SK-N-DZ (cell line): ENCODE results near the gene CCDC197.
A peak's percentile ranks its signal among the peaks of the same experiment; 100 is the strongest.

Source experiments
- DNase-seq: peaks from one replicate; pipeline ENCODE4 v3.0.0-alpha.2; 2015; ENCODE audit warnings: low spot score

CCDC197 gene

DNA sequence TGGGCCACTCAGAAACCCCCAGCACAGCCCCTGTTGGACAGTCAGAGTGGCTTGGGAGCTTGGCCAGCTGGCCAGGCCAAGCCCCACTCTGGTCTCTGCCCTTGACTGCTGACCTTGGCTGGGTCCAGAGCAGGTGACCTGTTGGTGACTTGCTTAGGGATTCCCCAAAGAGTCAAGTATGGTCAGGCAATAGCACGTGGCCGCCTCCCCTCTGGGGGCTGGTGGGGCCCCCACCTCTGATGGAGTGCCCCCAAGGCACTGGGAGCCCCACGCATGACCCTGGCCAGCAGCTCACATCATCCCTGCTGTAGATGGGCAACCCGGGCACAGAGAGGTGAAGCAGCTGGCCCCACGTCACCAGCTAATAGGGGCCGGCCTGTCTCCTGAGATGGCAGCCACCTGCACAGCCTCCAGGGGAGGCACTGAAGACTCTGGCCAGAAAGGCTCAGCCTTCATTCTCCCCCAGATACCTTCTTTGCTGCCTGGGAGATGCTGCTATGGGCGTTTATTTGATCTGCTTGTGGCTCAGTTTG is 1.8 kb downstream of the CCDC197 start:
- DNase-seq: no peak

DNA sequence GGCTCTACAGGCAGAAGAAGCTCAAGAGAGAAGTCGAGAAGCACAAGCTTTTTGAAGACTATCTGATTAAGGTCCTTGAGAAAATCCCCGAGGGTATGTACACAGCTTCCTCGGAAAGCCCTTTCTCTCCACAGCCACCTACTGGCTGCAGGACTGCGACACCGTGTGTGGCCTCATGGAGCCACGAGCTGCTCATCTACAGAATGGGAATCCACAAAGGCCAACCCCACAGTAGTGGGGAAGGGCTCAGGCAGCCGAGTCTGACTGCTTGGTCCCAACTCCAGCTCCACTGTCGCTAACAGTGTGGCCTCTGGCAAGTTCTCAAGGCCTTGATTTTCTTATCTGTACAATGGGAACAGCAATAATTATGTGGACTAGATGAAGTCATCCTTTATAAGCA is 2.5 kb downstream of the CCDC197 start:
- no peak for DNase-seq

DNA sequence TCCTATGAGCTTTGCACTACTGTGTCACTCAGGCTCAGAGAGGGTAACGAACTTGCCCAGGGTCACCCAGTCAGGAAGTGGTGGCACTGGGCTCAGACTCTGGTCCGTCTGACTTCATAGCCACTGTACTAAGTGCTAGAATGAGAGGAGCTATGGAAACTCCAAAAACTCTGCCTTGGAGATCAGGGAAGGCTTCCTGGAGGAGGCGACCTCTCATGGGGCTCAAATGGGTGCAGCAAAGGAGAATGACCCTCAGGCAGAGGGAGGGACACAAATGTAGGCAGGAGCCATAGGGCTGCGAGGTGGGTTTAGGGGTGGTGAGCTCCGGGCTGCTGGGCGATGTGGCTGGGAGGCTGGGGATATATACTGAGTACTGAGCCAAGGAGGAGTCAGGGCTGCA is 3.2 kb downstream of the CCDC197 start:
- DNase-seq: no peak

DNA sequence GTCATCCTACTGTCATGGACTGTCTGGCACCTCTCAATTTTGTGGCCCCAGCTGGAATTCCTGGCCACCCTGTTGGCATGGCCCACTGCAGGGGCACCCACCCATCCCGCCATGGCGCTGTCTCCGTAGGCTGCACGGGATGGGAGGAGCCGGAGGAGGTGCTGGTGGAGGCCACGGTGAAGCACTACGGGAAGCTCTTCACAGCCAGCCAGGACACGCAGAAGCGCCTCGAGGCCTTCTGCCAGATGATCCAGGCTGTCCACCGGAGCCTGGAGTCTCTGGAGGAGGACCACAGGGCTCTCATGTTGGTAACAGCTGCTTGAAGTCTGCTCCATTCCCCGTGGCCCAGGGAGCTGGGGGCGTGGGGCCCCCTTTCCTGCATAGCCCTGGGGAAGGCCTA is 3.9 kb downstream of the CCDC197 start:
- DNase-seq: no peak

DNA sequence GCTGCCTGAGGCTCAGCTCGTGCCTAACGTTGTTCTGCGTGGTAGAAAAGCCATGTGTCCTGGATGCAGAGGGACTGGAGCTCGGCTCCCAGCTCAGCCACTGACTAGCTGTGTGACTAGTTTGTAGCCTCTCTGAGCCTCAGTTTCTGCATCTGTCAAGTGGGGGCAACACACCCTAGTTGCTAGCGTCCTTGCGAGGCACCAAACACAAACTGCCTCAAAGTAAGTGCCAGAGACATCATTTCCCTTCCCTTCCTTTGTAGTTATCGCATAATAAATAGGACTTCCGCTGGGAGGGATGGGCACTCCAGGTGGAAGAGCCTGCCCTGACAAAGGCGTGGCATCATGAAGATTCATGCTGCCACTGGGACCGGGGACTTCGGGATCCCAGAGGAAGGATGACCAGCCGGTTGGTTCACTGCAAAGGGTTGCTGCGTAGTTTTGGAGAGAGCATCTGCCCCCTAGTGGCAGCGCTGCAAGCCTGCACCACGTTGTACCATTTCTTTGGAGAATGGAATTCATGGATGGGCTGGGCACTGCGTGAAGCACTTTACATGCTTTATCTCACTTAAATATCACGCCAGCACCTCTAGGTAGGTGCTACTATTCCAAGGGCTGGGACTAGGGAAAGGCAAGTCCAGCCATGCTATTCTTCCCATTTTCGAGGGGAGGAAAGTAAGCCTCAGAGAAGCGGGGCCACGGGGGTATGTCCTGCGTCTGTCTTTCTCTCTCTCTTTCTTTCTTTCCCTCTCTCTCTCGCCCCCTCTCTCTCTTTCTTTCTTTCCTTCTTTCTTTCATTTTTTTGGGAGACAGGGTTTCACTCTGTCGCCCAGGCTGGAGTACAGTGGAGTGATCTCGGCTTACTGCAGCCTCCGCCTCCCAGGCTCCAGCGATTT is 4.6 kb downstream of the CCDC197 start:
- DNase-seq: peak; percentile 50

DNA sequence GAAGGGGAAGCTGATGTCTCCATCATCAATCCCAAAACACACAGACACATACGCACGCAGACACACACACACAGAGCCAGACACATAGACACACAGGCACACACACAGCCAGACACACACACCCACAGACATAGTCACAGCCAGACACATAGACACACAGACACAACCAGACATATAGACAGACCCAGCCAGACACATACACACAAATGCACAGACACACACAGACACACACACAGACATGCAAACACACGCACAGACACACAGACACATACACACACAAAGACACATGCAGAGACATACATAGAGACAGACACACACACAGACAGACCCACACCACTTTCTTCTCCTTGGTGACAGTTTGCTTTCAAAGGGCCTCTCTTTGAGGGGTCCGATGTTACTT is 6.3 kb downstream of the CCDC197 start:
- no peak for DNase-seq

- DNase-seq: no peak
Measured at GRCh38 chr14:94004015-94004414, 6.9 kb downstream of the CCDC197 start.

DNA sequence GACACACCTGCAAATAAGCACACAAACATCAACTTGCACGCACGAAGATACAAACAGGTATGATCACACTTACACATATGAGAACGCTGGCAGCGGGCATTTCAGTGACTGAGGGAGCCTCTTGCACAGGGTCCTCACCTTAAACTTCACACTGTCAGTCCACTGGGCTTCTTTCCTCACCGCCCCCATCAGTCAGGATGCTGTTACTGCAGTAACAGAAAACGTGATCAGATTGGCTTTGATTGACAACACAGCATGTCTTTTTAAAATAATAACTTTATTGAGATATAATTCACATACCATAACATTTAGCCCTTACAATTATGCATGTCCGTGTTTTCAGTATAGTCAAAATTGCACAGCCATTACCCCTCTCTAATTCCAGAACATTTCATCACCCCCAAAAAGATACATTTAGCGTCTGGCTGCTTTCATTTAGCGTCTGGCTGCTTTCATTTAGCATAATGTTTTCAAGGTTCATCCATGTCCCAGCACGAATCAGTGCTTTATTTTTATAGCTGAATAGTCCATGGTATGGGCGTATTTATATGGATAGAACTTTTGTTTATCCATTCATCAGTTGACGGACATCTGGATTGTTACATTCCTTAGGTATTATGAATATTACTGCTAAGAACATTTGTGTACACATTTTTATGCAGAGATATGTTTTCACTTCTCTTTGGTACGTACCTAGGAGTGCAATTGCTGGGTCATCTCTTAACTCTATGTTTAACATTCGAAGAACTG is 8.4 kb downstream of the CCDC197 start:
- DNase-seq: no peak

DNA sequence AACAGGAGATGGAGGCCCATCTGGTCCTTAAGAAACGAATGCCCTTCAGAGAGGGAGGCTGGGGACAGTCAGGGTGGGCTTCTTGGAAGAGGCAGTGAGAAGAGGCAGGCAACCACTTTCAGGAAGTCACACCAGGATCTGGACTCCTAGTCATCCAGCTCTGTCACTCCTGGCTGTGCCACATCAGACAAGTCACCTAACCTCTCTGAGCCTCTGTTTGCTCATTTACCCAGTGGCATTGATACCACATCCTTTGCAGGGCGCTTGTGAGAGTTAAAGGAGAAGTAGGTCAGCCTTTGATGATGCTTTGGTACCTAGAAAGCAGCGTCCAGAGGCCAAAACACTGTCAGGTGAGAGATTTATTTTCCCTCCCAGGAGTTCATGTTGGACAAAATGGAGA is 11.1 kb downstream of the CCDC197 start:
- no peak for DNase-seq

DNA sequence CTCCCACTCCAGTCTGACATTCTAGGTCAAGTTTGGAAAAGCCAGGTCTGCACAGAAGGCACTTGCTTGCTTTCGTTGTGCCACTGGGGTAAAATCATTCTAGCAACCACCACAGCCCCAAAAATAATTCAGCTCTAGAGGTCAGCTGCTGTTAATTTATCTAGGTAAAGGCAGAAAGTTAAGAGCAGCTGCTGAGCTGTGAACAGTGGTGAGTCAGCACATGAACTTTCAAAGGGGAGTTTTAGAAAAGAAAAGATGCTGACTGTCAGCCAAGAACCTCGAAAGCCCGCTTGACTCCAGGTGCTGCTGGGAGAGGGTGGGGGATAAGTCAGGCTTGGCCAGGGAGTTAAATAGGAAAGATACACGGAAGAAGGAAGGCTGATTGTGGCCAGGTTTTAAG is 12.7 kb downstream of the CCDC197 start:
- DNase-seq: no peak

- no peak for DNase-seq
Measured at GRCh38 chr14:94010625-94011024, 13.5 kb downstream of the CCDC197 start.

DNA sequence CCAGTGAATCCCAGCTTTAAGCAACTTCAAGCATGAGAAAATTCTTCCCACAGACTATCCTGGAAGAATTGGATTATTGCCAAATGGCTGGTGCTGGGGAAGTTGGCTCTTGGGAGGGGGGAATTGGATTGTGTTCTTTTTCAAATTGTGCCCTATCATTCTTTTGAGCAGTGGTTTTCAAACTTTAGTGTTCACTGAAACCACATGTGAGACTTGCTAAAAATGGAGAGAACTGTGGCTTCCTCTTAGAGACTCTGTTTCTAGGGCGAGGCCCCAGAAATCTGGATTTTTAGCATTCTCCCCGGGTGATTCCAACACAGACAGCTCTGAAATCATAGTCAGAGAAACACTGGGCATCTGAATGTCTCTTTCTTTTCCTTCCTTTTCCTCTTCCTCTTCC is 14.7 kb downstream of the CCDC197 start:
- no peak for DNase-seq

DNA sequence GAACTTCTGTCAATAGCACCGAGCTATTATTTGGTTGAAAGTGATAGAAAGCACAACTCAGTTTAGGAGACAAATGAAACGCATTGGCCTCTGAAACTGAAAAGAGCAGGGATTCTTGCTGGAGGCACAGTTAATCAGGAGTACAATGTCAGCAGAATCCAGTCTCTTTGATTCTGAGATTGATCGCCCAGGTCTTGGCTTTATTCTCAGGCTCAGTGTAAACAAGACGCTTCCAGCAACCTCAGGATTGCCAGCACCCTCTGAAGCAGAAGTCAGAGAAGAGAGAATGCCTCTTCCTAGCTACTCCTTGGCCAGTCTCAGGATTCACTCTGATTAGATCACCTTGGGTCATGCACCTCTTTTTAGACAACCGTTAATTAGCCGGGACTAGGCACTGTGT is 17.3 kb downstream of the CCDC197 start:
- DNase-seq: no peak

DNA sequence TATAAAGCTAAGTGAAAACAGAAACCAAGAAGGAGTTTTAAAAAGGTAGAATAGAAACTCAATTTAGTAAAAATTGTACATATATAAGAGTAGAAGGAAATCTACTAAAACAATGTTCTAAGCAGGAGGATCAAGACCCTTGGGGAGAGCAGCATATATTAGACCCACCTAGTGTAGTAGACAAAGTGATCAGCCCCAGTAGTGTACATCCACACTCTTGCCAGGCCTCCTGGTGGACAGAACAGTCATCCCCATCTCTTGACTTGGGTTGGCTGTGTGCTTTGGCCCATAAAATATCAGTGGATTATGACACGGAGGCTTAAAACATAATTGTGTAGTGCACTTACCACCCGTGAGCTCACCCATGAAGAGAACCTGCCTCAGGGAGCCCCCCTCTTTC is 18.1 kb downstream of the CCDC197 start:
- DNase-seq: no peak

DNA sequence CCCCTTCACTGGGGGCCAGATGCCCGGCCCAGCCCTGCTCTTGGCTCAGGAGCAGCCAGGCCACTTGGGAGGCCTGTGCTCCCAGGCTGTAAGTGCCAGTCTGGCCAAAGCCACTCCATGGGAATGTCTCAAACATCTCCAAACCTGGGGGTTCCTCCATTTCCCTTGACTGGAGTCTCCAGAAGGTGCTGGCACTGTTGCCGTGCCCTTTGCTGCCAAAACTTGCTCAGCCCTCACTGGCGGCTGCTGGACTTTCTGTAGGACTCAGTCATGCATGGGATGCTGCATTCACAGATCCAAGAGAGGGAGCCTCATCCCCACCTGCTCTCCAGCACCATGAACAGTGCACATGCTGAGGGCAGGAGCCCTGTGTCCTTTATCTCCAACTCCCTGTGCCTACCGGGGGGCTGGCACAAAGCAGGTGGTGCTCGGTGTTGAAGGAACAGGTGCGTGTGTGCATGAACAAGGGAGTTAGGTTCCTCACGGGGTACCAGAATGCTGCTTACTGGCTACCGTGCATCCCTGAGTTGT is 19.4 kb downstream of the CCDC197 start:
- DNase-seq: no peak

- no peak for DNase-seq
Measured at GRCh38 chr14:94018308-94018707, 21.2 kb downstream of the CCDC197 start.

GRCh38 chr14:94019329-94019728 is 22.2 kb downstream of the CCDC197 start:
- DNase-seq: no peak

DNA sequence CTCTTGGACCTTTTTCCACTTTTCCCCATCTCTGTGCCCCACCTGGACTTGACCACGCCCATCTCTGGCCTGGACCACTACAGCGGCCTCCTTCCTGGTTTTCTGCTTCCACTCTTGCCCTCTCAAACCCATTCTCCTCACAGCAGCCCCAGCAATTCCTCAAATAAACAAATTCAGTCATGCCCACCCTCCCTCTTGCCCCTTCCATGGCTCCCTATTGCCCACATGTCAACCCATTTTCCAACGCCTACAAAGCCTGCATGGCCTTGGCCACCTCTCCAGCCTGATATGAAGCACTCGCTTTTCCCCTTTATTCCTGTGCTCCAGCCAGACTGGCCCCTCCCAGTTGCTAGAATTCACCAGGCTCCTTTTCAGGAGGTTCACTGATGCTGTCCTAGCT is 23.2 kb downstream of the CCDC197 start:
- DNase-seq: no peak

- DNase-seq: no peak
Measured at GRCh38 chr14:94021001-94021400, 23.9 kb downstream of the CCDC197 start.

DNA sequence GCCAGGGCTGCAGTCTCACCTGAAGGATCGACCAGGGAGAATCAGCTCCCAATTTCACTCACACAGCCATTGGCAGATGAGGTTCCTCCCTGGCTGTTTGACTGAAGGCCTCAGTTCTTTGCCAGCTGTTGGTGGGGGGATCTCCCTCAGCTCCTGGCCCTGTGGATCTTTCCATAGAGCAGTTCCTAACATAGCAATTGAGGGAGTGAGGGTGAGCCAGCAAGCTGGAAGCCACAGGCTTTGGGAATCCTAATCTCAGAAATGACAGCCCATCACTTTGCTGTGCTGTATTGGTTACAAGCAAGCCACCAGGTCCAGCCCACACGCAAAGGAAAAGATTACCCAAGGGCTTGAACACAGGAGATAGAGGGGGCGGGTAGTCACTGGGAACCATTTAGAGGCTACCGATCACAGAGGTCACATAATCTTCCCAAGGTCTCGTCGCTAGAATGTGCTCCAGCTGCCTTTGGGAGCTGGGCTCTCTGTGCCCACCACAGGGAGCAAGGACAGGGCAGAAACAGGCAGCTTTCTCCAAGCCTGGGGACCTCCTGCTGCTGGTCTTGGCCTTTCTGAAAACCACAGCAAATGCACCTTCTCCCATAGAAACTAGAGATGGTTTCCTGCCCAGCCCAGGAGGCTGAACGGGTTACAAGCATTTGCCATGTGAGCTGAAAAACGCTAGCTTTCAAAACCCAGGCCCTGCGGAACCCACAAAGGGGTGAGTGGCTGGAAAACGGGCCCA is 24.5 kb downstream of the CCDC197 start:
- no peak for DNase-seq

GRCh38 chr14:94022532-94023411 is 25.7 kb downstream of the CCDC197 start:
- DNase-seq: no peak
